Neural progenitor cell (in vitro differentiated cells): ENCODE measurements around the gene GPR39. TPM values are rescaled to one million over a fixed set of nuclear protein-coding genes. Genes with fewer than 3 reads are reported as not detected.

Experiments used
- DNase-seq: peaks from one replicate; pipeline ENCODE4 v3.0.0-alpha.2; 2016; ENCODE audit warnings: low spot score
- H2AFZ ChIP-seq: fragments of 200-600 bp; sonication (generic); replicated peaks from 2 replicates; pipeline ENCODE4 v1.6.1; 2016; ENCODE audit warnings: antibody characterized with exemption
- H3F3A ChIP-seq: fragments of 200-600 bp; sonication (generic); 2 replicates; pipeline ENCODE4 v1.6.1; 2016; ENCODE audit warnings: antibody characterized with exemption, low read depth
- H3K27ac ChIP-seq: fragments of 200-600 bp; sonication (generic); 2 replicates; pipeline ENCODE4 v1.5.1; 2016; ENCODE audit warnings: mild to moderate bottlenecking
- H3K27me3 ChIP-seq: fragments of 200-600 bp; sonication (generic); 2 replicates; pipeline ENCODE4 v1.6.1; 2016; ENCODE audit warnings: mild to moderate bottlenecking, moderate library complexity
- H3K36me3 ChIP-seq: fragments of 200-600 bp; sonication (generic); 2 replicates; pipeline ENCODE4 v1.5.1; 2016
- H3K4me1 ChIP-seq: fragments of 200-600 bp; sonication (generic); 2 replicates; pipeline ENCODE4 v1.6.1; 2016; ENCODE audit warnings: mixed run types
- H3K4me2 ChIP-seq: fragments of 200-600 bp; sonication (generic); 2 replicates; pipeline ENCODE4 v1.6.1; 2016
- H3K4me3 ChIP-seq: fragments of 200-600 bp; sonication (generic); 2 replicates; pipeline ENCODE4 v1.5.1; 2016
- H3K79me2 ChIP-seq: fragments of 200-600 bp; sonication (generic); 2 replicates; pipeline ENCODE4 v1.6.1; 2016; ENCODE audit warnings: low read depth
- H3K9ac ChIP-seq: fragments of 200-600 bp; sonication (generic); 2 replicates; pipeline ENCODE4 v1.6.1; 2016
- H3K9me3 ChIP-seq: fragments of 200-600 bp; sonication (generic); 2 replicates; pipeline ENCODE4 v1.5.1; 2016; ENCODE audit warnings: low read depth
- H4K20me1 ChIP-seq: fragments of 200-600 bp; sonication (generic); 2 replicates; pipeline ENCODE4 v1.6.1; 2016; ENCODE audit warnings: low read depth
- H3K27ac Mint-ChIP-seq: 3 replicates; pipeline ENCODE4 v1.8.0; 2021; ENCODE audit warnings: mixed read lengths
- H3K27me3 Mint-ChIP-seq: 2 replicates; pipeline ENCODE4 v1.8.0; 2022; ENCODE audit warnings: low read depth, mild to moderate bottlenecking, inconsistent platforms, moderate library complexity, mixed read lengths; ENCODE audit not compliant: insufficient read depth
- H3K36me3 Mint-ChIP-seq: 3 replicates; pipeline ENCODE4 v1.8.0; 2021; ENCODE audit warnings: mixed read lengths
- H3K4me1 Mint-ChIP-seq: 3 replicates; pipeline ENCODE4 v1.8.0; 2021; ENCODE audit warnings: mixed read lengths
- H3K4me3 Mint-ChIP-seq: 3 replicates; pipeline ENCODE4 v1.8.0; 2021; ENCODE audit warnings: mild to moderate bottlenecking, moderate library complexity, mixed read lengths
- H3K9me3 Mint-ChIP-seq: 3 replicates; pipeline ENCODE4 v1.8.0; 2020; ENCODE audit warnings: mixed read lengths
- CTCF ChIP-seq: fragments of 200-600 bp; sonication (generic); IDR thresholded peaks from 2 replicates; pipeline ENCODE4 v1.5.1; 2017; ENCODE audit warnings: antibody characterized with exemption, mild to moderate bottlenecking
- EZH2 ChIP-seq: fragments of 200-600 bp; sonication (generic); IDR thresholded peaks from 2 replicates; pipeline ENCODE4 v1.6.1; 2017; ENCODE audit warnings: antibody characterized with exemption, mild to moderate bottlenecking, moderate library complexity
- EZH2phosphoT487 ChIP-seq: fragments of 200-600 bp; sonication (generic); IDR thresholded peaks from 2 replicates; pipeline ENCODE4 v1.6.1; 2017; ENCODE audit warnings: antibody characterized with exemption
- total RNA-seq: library from RNA; depleted of rRNA; stranded (reverse); fragments of >200 nt; gene quantifications from 2 replicates; pipeline ENCODE4 v1.2.3, GENCODE V29; 2015; ENCODE audit warnings: low replicate concordance

The GPR39 gene
- total RNA-seq, 1 donor from 2014 or later = 0.28 TPM

GRCh38 chr2:132550946-132551345 lies 134.3 kb downstream of the GPR39 start:
- Histone ChIP-seq H2AFZ (no peak overlapping the region), H4K20me1 (no peaks in the 10 kb centered on the region), H3K36me3 (no peaks in the 10 kb centered on the region), H3K27me3 (no peaks in the 10 kb centered on the region), H3K27ac (no peak overlapping the region), H3K9ac (no peak overlapping the region), H3K4me2 (no peak overlapping the region), H3F3A (no peaks in the 10 kb centered on the region), H3K9me3 (no peaks in the 10 kb centered on the region), H3K79me2 (no peaks in the 10 kb centered on the region), H3K4me3 (no peak overlapping the region), H3K4me1 (no peaks in the 10 kb centered on the region)
- no peak overlapping the region for H3K4me3 Mint-ChIP-seq
- no peak overlapping the region for H3K27ac Mint-ChIP-seq
- DNase-seq = no peak
- peaks cover 3% of the 10 kb centered on the region for H3K27me3 Mint-ChIP-seq
- no peaks in the 10 kb centered on the region for H3K36me3 Mint-ChIP-seq
- H3K4me1 Mint-ChIP-seq = peaks cover 17% of the 10 kb centered on the region
- TF ChIP-seq EZH2 (no peak), EZH2phosphoT487 (no peak), CTCF (no peak)
- H3K9me3 Mint-ChIP-seq = no peaks in the 10 kb centered on the region

- Histone ChIP-seq H3K4me3 (no peak overlapping the region), H3K4me2 (no peak overlapping the region), H4K20me1 (no peaks in the 10 kb centered on the region), H3K9me3 (no peaks in the 10 kb centered on the region), H3K27me3 (no peaks in the 10 kb centered on the region), H3K36me3 (no peaks in the 10 kb centered on the region), H3K4me1 (peaks cover 4% of the 10 kb centered on the region), H3K27ac (no peak overlapping the region), H3K79me2 (no peaks in the 10 kb centered on the region), H3F3A (no peaks in the 10 kb centered on the region), H3K9ac (no peak overlapping the region), H2AFZ (no peak overlapping the region)
- Mint-ChIP-seq H3K9me3 (peaks cover 3% of the 10 kb centered on the region), H3K27me3 (no peaks in the 10 kb centered on the region), H3K4me1 (peaks cover 23% of the 10 kb centered on the region), H3K4me3 (no peak overlapping the region), H3K27ac (no peak overlapping the region), H3K36me3 (no peaks in the 10 kb centered on the region)
- no peak for DNase-seq
- no peak for TF ChIP-seq CTCF
- no peak for TF ChIP-seq EZH2
- no peak for TF ChIP-seq EZH2phosphoT487
Observed at GRCh38 chr2:132557694-132558093, 141.1 kb downstream of the GPR39 start.

GRCh38 chr2:132559326-132559725 lies 142.7 kb downstream of the GPR39 start:
- Mint-ChIP-seq H3K4me3 (no peak overlapping the region), H3K27ac (peak overlapping the region; percentile 5), H3K4me1 (peaks cover 23% of the 10 kb centered on the region), H3K36me3 (no peaks in the 10 kb centered on the region), H3K9me3 (peaks cover 3% of the 10 kb centered on the region), H3K27me3 (no peaks in the 10 kb centered on the region)
- Histone ChIP-seq H3K9ac (no peak overlapping the region), H3K79me2 (no peaks in the 10 kb centered on the region), H3K4me2 (no peak overlapping the region), H3F3A (no peaks in the 10 kb centered on the region), H4K20me1 (no peaks in the 10 kb centered on the region), H3K36me3 (no peaks in the 10 kb centered on the region), H3K4me3 (no peak overlapping the region), H3K27ac (no peak overlapping the region), H2AFZ (no peak overlapping the region), H3K27me3 (no peaks in the 10 kb centered on the region), H3K9me3 (no peaks in the 10 kb centered on the region), H3K4me1 (peaks cover 4% of the 10 kb centered on the region)
- DNase-seq = no peak
- TF ChIP-seq CTCF (no peak), EZH2phosphoT487 (no peak), EZH2 (no peak)
